Measurements from ENCODE around the gene PRCD.
A peak's percentile ranks its signal among the peaks of the same experiment; 100 is the strongest.
"Not testable (repeated sequence)": the region's sequence is repeated elsewhere in the genome, so short reads cannot be mapped to it uniquely, and the experiment has no call there.

The PRCD gene

DNA sequence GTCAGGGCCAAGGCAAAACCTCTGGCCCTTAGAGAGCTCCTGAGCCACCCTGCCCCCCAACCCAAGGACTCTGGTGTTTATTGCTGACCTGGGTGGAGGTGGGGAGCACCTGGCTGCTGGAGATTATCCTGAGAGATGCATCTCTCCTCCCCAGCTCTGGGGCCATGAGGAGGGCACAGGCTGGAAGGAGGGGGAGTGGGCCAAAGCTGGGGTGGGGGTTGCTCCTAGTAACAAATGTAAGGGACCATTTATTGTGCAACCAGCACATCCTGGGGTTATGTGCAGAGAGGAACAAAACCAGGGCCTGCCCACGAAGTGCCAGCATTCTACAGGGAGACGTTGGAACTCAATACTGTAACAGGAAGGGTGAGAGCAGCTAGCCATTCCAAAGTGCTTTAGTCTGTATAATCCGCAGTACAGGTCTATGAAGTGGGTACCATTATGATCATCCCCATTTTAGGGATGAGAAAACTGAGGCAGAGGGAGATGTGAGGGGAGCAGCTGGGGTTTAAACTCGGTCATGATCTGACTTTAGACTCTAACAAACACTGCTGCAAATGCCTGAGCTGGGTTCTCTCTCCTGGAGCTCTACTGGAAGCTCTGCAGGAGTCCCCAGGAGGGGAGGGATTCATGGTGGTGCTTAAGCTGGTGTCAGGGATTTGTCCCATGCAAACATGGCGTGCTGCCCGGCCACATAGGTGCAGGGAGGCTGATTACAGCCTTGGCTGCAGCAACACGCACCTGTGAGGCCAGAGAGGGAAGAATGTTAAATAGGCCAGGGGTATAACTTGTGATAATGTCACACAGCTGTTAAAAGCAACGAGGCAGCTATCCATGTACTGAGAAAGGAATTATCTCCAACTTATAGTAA is 37.3 kb upstream of the PRCD start:
- FAIRE-seq, result no peak
- DNase-seq (ENCODE audit: low spot score), result no peak

DNA sequence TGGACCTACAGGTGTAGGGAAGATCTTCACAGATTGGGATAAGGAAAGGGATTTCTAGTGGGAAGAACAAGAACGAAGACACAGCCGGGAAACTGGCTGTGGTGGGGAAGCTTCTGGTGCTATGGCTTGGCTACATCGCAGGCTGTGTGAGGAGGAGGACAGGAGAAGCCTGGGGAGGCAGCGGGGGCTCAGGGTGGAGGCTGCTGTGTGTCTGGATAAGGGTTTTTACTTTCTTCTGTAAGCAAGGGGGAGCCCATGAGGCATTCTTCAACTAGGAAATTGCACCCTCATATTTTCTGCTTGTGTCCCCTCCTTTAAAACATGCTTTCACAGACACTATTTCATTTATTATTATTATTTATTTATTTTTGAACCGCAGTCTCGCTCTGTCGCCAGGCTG is 35.7 kb upstream of the PRCD start:
- FAIRE-seq, result no peak
- DNase-seq (ENCODE audit: low spot score), result no peak

DNA sequence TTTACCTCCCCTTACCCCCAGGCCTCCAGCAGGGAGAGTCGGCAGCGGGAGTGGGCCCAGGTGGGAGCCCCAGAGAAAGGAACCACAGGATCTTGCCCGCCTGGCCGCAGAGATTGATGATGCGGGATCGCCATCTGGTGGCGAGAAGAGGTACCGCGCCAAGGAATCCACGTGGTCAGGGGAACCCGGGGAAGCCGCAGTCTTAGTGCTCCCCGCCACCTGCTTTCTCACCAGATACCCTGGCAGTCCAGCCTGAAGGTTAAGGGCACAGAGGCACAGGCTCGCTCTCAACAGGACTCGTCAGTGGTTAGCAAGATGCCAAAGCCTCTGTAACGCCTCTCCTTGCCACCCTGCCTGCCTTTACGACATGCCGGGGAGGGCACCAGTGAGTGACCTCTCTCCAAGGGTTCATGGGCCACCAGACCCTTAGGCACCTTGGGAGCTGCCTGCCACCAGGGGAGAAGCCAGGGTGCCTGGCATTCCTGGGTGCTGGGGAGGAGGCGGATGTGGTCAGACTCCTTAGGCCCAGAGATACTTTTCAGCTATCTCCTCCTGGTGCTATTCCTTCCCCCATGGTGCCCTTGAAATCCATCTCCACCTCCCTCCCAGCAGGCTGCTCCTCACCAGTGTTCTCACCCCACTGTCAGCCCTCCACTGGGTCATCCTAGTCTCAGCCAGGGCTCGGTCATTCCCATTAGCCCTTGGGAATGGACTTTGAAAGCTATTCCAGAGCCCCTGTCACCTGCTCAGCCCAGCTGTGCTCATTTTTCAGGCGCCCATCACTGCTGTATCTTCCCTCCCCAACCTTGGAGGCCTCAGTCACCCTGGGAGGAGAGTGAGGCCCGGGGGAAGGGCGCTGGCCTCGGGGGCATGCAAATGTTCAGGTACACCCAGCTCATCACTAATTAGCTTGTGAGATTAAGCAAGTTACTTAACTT is 33.2 kb upstream of the PRCD start:
- DNase-seq (ENCODE audit: low spot score) (peak; percentile 52), FAIRE-seq (no peak)

DNA sequence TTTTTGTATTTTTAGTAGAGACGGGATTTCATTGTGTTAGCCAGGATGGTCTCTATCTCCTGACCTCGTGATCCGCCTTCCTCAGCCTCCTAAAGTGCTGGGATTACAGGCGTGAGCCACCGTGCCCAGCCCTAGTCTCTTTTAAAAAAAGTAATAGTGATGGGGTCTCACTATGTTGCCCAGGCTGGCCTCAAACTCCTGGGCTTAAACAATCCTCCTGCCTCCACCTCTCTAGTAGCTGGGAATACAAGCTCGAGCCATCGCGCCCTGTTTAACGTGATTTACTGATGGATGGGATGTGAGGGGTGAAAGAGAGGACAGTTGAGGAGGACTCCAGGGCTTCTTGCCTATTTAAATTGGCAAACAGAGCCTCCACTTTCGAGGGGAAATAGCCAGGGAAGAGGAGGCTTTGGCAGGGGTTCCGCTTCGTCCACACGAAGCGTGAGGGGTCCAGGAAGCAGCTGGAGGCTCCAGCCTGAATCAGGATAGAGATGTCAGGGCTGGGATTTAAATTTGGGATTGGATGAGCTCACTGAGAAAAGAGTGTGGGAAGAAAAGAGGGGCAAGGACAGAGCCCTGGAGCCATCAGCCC is 31.3 kb upstream of the PRCD start:
- DNase-seq (ENCODE audit: low spot score); FAIRE-seq: not testable (repeated sequence)

DNA sequence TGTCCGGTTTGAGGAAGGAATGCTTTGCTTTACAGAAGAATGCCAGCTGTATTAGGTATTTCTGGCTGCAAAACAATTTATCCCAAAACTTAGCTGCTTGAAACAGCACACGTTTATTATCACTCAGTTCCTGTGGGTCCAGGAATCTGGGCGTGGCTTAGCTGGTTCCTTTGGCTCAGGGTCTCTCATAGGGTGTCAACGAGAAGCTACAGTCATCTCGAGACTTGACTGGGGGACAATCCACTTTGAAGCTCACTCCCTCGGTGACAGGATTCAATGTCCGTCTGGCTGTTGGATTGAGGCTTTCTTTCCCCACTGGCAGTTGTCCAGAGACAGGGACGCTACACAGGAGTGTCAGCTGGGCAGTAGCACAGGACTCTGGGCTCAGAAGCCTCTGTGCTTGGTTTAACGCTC is 29.0 kb upstream of the PRCD start:
- DNase-seq (ENCODE audit: low spot score) (no peak), FAIRE-seq (no peak)

DNA sequence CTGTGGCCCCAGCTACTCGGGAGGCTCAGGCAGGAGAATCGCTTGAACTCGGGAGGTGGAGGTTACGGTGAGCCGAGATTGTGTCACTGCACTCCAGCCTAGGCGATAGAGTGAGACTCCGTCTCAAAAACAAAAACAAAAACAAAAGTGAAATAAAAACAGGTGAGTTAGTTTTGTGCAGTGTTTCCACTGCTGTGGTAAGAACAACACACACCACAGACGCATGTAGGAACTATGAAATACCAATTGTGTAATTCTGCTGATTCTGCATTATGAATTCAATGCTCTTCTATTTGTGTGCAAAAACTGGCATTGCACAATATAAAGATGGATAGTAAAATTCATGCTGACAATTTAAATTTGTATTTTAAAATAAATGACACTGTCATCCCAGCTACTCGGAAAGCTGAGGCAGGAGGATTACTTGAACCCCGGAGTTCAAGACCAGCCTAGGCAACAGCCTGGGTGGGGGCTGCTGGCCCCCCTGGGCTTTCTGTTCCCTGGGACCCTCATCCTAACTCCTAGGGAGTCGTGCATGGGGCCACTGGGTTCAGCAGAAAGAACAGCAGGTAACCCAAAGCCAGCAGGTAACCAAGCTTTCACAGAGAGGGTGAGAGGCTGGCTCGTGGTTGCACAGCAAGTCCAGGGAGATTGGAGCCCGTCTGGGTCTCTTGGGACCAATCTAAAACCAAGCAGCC is 28.0 kb upstream of the PRCD start:
- FAIRE-seq (no peak), DNase-seq (ENCODE audit: low spot score) (no peak)

DNA sequence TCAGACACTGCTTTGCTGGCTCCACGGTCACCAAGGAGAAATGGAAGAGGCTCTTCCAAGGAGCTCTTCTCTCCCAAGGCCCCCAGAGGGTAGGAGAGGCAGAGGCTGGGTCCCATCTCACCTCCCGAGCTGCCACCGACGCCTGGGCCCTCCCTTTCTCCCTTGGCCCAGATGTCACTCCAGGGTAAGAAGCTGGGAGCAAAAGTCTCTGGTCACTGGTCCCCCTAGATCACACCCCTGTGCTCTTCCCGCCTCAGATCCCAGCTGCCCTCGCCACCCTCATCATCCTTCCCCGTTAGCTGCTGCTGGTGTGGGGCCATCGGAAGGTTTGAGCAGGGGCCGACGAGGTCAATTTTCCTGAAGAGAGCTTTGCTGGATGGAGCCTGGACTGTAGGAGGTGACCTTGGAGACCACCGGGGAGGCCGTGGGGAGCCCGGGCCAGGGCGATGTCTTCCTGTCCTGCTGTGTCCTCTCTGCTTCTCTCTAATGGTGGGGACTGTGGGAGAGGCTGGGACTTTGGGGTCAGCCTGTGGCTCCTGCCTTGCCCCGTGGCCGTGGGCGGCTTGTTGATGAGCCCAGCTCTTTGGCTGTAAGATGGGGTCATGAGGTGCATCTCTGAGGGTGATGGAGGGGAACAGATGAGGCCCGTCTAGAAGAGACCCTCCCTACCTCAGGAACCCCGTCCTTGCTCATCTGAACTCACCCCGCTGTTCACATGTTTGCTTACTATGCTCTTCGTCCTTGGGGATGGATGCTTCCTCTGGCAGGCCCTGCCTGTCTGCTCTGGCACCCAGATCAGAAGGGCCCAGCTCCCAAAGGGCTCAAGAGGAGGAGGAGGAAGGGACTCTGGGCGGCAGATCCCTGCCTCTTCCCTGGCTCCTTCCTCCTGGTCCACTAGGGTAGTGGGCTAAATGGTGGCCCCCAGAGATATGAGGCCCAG is 27.2 kb upstream of the PRCD start:
- no peak for FAIRE-seq
- DNase-seq (ENCODE audit: low spot score), result no peak

DNA sequence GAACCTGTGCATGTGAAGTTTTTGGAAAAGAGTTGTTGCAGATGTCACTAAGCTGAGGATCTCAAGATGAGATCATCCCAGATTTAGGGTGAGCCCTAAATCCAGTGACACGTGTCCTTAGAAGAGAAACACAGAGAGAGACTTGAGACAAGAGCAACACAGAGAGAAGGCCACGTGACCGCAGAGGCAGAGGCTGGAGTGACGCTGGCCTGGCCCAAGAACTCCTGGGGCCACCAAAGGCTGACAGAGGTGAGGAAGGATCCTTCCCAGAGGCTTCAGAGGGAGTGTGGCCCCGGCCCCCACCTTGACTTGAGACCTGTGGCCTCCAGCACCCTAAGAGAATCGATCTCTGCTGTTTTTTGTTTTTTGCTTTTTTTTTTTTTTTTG is 26.5 kb upstream of the PRCD start:
- FAIRE-seq (no peak), DNase-seq (ENCODE audit: low spot score) (no peak)

DNA sequence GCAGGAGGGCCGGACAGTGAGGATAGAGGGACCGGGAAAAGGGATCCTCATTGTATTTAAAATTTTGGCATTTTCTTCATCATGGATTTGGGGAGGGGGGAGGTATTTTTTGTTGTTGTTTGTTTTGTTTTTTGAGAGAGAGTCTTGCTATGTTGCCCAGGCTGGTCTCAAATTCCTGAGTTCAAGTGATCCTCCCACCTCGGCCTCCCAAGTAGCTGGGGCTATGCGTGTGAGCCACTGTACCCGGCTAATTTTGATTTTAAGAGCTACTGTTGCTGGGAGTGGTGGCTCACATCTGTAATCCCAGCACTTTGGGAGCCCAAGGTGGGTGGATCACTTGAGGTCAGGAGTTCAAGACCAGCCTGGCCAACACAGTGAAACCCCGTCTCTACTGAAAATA is 25.5 kb upstream of the PRCD start:
- not testable (repeated sequence) for FAIRE-seq; DNase-seq (ENCODE audit: low spot score)

DNA sequence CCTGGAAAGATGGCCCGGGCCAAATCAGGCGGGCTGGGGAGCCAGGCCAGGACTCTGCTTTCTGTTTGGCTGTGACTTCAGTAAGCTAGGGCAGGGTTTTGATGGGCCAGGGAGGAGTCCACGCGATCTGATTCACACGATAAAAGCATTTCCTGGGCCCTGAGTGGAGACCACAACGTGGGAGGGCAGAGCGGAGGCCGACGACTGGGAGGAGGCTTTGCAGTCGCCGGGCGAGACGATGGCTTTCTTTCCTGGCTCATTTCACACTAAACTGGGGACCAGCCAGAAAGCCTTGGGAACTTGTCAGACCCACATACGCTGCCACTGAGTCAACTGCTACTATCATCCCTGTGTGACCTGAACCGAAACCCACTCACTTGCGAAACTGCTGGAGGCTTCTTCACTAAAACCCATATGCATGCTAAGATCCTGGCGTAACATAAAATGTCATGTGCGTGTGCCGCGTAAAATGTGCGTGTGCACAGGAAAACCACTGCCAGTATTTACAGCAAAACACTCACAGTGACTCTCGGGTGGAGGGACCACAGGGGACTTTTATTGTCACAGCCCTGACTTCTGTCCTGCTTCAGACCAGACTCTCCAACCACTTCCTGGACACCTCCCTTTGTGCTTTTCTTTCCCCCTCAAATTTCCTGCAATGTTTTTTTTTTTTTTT is 24.4 kb upstream of the PRCD start:
- DNase-seq (ENCODE audit: low spot score), result peak; percentile 99
- FAIRE-seq, result peak; percentile 97

DNA sequence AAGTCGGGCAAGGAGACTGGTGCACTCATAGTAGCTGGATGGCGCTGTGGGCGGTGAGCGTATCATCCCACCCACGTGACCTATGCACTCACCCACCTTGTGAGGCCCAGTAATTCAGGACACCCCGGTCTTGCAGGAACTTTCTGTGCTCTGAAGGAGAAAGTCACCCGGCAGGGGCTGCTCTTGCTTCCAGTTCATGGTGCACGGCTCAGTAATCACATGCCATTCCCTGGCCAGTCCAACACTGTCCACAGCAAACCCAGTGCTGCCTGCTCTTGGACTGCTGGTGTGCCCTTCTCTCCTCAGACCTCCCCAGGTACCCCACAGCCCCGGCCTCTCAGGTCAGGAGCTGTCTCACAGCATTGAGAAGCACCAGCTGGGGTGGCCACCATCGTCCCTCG is 22.2 kb upstream of the PRCD start:
- FAIRE-seq (no peak), DNase-seq (ENCODE audit: low spot score) (peak; percentile 28)

DNA sequence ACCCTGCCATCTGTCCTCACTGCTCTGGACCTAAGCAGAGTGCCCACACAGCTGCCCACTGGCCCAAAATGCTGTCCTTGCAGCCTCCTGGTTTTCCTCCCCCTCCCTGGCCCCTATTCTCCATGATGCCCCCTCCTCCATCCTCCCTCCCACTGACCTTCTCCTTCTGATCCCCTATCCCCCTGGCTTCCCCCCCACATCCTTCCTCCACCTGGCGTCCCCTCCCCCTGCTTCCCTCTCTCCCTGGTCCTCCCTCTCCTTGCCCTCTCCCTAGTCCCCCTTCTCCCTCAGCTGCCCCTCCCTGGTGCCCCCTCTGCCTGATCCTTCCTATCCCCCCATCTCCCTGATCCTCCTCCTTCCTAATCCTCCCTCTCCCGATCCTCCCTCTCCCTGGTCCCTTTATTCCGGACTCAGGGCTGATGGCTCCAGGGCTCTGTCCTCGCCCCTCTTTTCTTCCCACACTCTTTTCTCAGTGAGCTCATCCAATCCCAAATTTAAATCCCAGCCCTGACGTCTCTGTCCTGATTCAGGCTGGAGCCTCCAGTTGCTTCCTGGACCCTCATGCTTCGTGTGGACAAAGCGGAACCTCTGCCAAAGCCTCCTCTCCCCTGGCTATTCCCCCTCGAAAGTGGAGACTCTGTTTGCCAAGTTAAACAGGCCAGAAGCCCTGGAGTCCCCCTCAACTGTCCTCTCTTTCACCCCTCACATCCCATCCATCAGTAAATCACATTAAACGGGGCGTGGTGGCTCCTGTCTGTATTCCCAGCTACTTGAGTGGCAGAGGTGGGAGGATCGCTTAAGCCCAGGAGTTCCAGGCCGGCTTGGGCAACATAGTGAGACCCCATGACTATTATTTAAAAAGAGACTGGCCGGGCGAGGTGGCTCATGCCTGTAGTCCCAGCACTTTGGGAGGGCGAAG is 20.5 kb upstream of the PRCD start:
- DNase-seq (ENCODE audit: low spot score) (no peak), FAIRE-seq (no peak)

DNA sequence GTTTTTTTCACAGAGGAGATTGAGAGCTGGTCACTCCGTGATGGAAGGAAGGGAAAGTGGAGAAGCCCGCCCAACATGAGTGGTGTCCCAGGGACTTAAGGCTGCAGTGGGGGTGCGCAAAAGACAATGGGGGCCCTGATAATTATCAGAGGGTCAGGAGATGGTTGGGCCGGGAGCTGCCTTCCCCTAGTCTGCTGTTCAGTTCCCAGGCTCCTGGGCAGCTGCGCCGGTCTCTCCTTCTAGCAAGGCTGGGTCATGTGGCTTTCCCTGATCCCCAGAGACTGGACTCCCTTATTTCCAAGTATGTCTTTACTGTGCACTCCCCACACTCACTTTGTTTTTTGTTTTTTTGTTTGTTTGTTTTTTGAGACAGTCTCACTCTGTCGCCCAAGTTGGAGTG is 18.6 kb upstream of the PRCD start:
- DNase-seq (ENCODE audit: low spot score), result no peak
- no peak for FAIRE-seq

DNA sequence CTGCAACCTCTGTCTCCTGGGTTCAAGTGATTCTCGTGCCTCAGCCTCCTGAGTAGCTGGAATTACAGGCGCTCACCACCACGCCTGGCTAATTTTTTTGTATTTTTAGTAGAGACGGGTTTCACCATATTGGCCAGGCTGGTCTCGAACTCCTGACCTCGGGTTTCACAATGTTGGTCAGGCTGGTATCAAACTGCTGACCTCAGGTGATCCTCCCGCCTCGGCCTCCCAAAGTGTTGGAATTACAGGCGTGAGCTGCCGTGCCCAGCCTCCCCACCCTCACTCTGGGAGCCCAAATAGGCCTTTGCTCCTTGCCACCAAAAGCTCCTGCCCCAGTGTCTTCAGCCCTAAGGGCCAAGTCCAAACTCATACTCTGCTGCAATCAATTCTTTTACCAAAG is 18.2 kb upstream of the PRCD start:
- FAIRE-seq; DNase-seq (ENCODE audit: low spot score): not testable (repeated sequence)

DNA sequence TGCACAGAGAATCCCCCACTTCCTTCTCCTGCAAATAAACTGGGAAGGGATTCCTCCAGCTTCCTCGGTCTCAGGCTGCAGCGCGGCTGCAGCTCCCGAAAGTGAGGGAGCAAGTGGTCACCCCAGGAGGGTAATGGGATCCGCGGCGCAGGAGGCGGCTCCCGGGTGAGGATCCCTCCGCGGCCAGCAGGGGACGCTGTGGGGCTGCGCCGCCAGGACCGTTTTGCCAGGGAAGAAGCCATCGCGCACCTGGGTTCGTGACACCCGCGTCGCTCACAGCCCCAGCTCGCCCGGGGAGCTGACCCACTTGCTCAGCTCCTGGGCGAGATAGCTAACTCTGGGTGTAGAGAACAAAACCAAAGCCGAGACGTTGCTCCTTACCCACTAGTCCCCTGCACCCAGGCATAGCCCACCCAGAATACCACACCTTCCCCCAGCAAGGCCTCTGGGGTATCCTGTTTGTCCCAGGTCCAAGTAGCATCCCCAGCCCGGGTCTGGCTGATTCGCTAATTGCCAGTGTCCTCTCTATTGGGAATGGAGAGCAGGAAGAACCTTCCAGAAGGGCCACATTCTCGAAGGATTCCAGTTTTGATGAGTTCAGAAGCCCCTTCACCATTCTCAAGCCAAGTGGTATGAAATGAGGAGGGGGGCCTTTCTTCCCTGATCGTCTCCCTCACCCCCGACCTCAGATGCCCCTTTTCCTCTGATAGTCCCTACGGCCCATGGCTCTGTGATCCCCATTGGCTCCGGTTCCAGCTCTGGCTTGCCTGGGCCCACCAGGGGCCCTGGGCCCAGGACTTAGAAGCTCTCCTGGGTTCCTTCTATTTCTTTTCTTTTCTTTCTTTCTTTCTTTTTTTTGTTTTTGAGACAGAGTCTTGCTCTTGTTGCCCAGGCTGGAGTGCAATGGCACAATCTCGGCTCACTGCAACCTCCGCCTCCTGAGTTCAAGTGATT is 16.5 kb upstream of the PRCD start:
- peak; percentile 46 for DNase-seq (ENCODE audit: low spot score)
- FAIRE-seq, result no peak

DNA sequence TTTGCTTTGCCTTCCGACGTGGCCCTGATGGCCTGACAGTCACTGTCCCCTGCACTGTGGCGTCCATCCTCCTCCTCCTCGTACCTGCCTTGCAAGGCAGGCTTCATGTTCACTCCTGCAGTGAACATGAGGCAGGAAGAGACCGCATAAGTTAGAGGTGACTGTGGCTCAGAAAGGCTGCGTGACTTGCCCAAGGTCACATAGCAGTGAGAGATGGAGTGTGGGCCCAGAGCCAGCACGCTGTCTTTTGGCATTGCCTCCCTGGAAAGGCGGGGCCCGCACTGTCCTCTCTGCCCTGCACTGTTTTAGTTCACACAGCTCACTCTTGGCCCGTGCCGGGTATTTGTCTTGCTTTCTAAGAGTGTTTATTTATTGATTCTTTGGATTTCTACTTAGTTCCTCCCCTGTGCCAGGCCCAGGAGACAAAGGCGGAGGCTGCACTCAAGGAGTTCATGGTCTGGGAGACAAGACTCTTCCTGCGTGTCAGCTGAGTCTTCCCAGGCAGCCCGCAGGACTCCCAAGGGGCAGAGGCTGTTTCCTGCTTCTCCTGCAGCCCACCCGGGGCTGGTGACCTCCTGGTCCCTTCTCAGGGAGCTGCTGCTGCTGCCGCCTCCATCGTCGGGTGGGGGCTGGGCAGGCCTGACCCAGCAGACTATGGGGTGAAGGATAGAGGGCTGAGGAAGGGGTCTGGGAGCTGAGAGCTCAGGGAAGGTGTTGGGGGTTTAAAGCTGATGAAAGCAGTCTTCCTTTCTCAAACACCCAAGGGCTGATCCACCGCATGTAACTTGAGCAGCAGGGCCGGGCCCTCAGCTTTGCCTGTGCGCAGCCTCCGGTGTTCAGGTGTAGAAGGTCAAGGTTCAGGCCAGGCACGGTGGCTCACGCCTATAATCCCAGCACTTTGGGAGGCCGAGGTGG is 15.0 kb upstream of the PRCD start:
- FAIRE-seq, result no peak
- no peak for DNase-seq (ENCODE audit: low spot score)

All from RCC 7860 (cell line).